Right kidney (tissue), 1 donor: Measurements from ENCODE around the gene PACRG.

Experiments
- DNase-seq: peaks from one replicate; pipeline ENCODE4 v3.0.0-alpha.2; 2016

The PACRG gene

GRCh38 chr6:163200694-163201093, 472.9 kb downstream of the PACRG start:
- no peak for DNase-seq

GRCh38 chr6:163201855-163202254, 474.1 kb downstream of the PACRG start:
- no peak for DNase-seq

GRCh38 chr6:163206196-163206595, 478.4 kb downstream of the PACRG start:
- DNase-seq: no peak

GRCh38 chr6:163207431-163208383, 479.9 kb downstream of the PACRG start:
- no peak for DNase-seq

- no peak for DNase-seq
These were observed 481.2 kb downstream of the PACRG start for GRCh38 chr6:163209005-163209404.

GRCh38 chr6:163212123-163212522, 484.3 kb downstream of the PACRG start:
- DNase-seq: no peak

GRCh38 chr6:163214259-163214658, 486.5 kb downstream of the PACRG start:
- DNase-seq: no peak

- no peak for DNase-seq
These were observed 490.7 kb downstream of the PACRG start for GRCh38 chr6:163218361-163218894.

- DNase-seq: no peak
These were observed 498.5 kb downstream of the PACRG start for GRCh38 chr6:163226181-163226835.

GRCh38 chr6:163226836-163227485, 499.2 kb downstream of the PACRG start:
- no peak for DNase-seq

- DNase-seq: no peak
These were observed 500.3 kb downstream of the PACRG start for GRCh38 chr6:163228041-163228440.

GRCh38 chr6:163229050-163229449, 501.3 kb downstream of the PACRG start:
- no peak for DNase-seq

- no peak for DNase-seq
These were observed 503.1 kb downstream of the PACRG start for GRCh38 chr6:163230901-163231300.

- no peak for DNase-seq
These were observed 503.7 kb downstream of the PACRG start for GRCh38 chr6:163231356-163232014.

GRCh38 chr6:163232015-163232523, 504.3 kb downstream of the PACRG start:
- no peak for DNase-seq

GRCh38 chr6:163232649-163233048, 504.9 kb downstream of the PACRG start:
- DNase-seq: no peak

- no peak for DNase-seq
These were observed 509.3 kb downstream of the PACRG start for GRCh38 chr6:163237110-163237509.

GRCh38 chr6:163239572-163240340, 512.0 kb downstream of the PACRG start:
- no peak for DNase-seq

GRCh38 chr6:163240556-163240955, 512.8 kb downstream of the PACRG start:
- DNase-seq: no peak

GRCh38 chr6:163241683-163242082, 513.9 kb downstream of the PACRG start:
- DNase-seq: no peak

- DNase-seq: no peak
These were observed 515.3 kb downstream of the PACRG start for GRCh38 chr6:163243083-163243482.
